Vagina (tissue), 2 donors: ENCODE measurements around the gene COL23A1.

Experiments
- CTCF ChIP-seq, 3 experiments: fragments of 450-650 bp in 2 of 3; fragments of 200-600 bp in 1 of 3; sonication (generic) in 1 of 3; IDR thresholded peaks; one replicate each; pipeline ENCODE4 v1.5.1; 2017 to 2019; ENCODE audit warnings: antibody characterized with exemption in 3 of 3, mild to moderate bottlenecking in 2 of 3, moderate library complexity in 2 of 3
- POLR2A ChIP-seq, 2 donors: fragments of 450-650 bp; IDR thresholded peaks; one replicate each; pipeline ENCODE4 v1.6.1; 2017; ENCODE audit warnings: antibody characterized with exemption in 2 of 2, mild to moderate bottlenecking in 2 of 2, moderate library complexity in 2 of 2
- POLR2AphosphoS5 ChIP-seq, 2 donors: sonication (generic); formaldehyde crosslinking; IDR thresholded peaks; one replicate each; pipeline ENCODE4 v1.9.0; 2017; ENCODE audit warnings: antibody characterized with exemption in 2 of 2, mild to moderate bottlenecking in 2 of 2, low read depth in 1 of 2; ENCODE audit not compliant: insufficient read depth in 1 of 2

GRCh38 chr5:178434016-178434761, 156.0 kb downstream of the COL23A1 start:
- TF ChIP-seq CTCF (IDR thresholded peaks at IDR 0.05) (no peak), POLR2A (IDR thresholded peaks at IDR 0.05) (no peak), POLR2AphosphoS5 (IDR thresholded peaks at IDR 0.05; ENCODE audit: insufficient read depth in 1 of 2, low read depth in 1 of 2) (no peak)
